Measurements from ENCODE around the gene CC2D2A. TPM values are rescaled to one million over a fixed set of nuclear protein-coding genes. Genes with fewer than 3 reads are reported as not detected.

Gene CC2D2A
- total and polyA plus RNA-seq, 2 experiments from 2014 or later: 13.9 to 15.8 TPM

DNA sequence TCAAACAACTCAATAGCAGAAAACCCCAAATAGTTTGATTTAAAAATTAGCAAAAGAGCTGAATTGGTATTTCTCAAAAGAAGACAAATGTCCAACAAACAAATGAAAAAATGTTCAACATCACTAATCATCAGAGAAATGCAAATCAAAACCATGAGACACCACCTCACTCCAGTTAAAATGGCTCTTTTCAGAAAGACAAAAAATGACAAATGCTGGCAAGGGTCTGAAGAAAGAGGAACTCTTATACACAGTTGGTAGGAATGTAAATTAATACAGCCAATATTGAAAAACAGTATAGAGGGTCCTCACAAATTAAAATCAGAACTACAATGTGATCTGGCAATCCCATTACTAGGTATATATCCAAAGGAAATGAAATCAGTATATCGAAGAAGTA is 115.1 kb downstream of the CC2D2A start (continued):
- TF ChIP-seq, protein P1, sequence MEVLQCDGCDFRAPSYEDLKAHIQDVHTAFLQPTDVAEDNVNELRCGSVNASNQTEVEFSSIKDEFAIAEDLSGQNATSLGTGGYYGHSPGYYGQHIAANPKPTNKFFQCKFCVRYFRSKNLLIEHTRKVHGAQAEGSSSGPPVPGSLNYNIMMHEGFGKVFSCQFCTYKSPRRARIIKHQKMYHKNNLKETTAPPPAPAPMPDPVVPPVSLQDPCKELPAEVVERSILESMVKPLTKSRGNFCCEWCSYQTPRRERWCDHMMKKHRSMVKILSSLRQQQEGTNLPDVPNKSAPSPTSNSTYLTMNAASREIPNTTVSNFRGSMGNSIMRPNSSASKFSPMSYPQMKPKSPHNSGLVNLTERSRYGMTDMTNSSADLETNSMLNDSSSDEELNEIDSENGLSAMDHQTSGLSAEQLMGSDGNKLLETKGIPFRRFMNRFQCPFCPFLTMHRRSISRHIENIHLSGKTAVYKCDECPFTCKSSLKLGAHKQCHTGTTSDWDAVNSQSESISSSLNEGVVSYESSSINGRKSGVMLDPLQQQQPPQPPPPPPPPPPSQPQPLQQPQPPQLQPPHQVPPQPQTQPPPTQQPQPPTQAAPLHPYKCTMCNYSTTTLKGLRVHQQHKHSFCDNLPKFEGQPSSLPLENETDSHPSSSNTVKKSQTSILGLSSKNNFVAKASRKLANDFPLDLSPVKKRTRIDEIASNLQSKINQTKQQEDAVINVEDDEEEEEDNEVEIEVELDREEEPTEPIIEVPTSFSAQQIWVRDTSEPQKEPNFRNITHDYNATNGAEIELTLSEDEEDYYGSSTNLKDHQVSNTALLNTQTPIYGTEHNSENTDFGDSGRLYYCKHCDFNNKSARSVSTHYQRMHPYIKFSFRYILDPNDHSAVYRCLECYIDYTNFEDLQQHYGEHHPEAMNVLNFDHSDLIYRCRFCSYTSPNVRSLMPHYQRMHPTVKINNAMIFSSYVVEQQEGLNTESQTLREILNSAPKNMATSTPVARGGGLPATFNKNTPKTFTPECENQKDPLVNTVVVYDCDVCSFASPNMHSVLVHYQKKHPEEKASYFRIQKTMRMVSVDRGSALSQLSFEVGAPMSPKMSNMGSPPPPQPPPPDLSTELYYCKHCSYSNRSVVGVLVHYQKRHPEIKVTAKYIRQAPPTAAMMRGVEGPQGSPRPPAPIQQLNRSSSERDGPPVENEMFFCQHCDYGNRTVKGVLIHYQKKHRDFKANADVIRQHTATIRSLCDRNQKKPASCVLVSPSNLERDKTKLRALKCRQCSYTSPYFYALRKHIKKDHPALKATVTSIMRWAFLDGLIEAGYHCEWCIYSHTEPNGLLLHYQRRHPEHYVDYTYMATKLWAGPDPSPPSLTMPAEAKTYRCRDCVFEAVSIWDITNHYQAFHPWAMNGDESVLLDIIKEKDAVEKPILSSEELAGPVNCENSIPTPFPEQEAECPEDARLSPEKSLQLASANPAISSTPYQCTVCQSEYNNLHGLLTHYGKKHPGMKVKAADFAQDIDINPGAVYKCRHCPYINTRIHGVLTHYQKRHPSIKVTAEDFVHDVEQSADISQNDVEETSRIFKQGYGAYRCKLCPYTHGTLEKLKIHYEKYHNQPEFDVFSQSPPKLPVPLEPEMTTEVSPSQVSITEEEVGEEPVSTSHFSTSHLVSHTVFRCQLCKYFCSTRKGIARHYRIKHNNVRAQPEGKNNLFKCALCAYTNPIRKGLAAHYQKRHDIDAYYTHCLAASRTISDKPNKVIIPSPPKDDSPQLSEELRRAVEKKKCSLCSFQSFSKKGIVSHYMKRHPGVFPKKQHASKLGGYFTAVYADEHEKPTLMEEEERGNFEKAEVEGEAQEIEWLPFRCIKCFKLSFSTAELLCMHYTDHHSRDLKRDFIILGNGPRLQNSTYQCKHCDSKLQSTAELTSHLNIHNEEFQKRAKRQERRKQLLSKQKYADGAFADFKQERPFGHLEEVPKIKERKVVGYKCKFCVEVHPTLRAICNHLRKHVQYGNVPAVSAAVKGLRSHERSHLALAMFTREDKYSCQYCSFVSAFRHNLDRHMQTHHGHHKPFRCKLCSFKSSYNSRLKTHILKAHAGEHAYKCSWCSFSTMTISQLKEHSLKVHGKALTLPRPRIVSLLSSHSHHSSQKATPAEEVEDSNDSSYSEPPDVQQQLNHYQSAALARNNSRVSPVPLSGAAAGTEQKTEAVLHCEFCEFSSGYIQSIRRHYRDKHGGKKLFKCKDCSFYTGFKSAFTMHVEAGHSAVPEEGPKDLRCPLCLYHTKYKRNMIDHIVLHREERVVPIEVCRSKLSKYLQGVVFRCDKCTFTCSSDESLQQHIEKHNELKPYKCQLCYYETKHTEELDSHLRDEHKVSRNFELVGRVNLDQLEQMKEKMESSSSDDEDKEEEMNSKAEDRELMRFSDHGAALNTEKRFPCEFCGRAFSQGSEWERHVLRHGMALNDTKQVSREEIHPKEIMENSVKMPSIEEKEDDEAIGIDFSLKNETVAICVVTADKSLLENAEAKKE (CRISPR knock-in tag; IDR thresholded peaks at IDR 0.05): no peak
- TF ChIP-seq STAT1 (IDR thresholded peaks at IDR 0.05; ENCODE audit: unreplicated experiment): no peak

DNA sequence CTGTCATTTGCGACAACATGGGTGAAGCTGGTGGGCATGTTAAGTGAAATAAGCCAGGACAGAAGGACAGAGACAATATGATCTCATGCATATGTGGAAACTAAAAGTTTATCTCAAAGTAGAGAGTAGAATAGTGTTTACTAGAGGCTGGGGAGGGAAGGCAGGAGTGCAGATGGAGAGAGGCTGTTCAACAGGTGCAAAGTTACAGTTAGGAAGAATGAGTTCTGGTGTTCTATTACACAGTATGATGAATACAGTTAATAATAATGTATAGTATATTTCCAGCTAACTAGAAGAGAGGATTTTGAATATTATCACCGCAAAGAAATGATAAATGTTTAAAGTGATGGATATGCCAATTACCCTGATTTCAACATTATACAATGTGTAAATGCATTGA is 115.6 kb downstream of the CC2D2A start:
- H3K4me3 Mint-ChIP-seq: no peak overlapping the region
- TF ChIP-seq ZNF114 (CRISPR knock-in tag; IDR thresholded peaks at IDR 0.05) (no peak), POLR2AphosphoS5 (IDR thresholded peaks at IDR 0.05; ENCODE audit: low read depth) (no peak), JUNB (IDR thresholded peaks at IDR 0.05; ENCODE audit: unreplicated experiment) (no peak), EZH2phosphoT487 (IDR thresholded peaks at IDR 0.05; ENCODE audit: unreplicated experiment) (no peak), EZH2 (IDR thresholded peaks at IDR 0.05; ENCODE audit: low read depth, unreplicated experiment) (no peak), ZNF331 (CRISPR knock-in tag; IDR thresholded peaks at IDR 0.05; ENCODE audit: low read depth) (no peak)
- TF ChIP-seq, protein P2, sequence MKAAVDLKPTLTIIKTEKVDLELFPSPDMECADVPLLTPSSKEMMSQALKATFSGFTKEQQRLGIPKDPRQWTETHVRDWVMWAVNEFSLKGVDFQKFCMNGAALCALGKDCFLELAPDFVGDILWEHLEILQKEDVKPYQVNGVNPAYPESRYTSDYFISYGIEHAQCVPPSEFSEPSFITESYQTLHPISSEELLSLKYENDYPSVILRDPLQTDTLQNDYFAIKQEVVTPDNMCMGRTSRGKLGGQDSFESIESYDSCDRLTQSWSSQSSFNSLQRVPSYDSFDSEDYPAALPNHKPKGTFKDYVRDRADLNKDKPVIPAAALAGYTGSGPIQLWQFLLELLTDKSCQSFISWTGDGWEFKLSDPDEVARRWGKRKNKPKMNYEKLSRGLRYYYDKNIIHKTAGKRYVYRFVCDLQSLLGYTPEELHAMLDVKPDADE (IDR thresholded peaks at IDR 0.05): no peak
- TF ChIP-seq, protein P3, sequence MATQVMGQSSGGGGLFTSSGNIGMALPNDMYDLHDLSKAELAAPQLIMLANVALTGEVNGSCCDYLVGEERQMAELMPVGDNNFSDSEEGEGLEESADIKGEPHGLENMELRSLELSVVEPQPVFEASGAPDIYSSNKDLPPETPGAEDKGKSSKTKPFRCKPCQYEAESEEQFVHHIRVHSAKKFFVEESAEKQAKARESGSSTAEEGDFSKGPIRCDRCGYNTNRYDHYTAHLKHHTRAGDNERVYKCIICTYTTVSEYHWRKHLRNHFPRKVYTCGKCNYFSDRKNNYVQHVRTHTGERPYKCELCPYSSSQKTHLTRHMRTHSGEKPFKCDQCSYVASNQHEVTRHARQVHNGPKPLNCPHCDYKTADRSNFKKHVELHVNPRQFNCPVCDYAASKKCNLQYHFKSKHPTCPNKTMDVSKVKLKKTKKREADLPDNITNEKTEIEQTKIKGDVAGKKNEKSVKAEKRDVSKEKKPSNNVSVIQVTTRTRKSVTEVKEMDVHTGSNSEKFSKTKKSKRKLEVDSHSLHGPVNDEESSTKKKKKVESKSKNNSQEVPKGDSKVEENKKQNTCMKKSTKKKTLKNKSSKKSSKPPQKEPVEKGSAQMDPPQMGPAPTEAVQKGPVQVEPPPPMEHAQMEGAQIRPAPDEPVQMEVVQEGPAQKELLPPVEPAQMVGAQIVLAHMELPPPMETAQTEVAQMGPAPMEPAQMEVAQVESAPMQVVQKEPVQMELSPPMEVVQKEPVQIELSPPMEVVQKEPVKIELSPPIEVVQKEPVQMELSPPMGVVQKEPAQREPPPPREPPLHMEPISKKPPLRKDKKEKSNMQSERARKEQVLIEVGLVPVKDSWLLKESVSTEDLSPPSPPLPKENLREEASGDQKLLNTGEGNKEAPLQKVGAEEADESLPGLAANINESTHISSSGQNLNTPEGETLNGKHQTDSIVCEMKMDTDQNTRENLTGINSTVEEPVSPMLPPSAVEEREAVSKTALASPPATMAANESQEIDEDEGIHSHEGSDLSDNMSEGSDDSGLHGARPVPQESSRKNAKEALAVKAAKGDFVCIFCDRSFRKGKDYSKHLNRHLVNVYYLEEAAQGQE (IDR thresholded peaks at IDR 0.05; ENCODE audit: unreplicated experiment): no peak
- TF ChIP-seq, protein P4, sequence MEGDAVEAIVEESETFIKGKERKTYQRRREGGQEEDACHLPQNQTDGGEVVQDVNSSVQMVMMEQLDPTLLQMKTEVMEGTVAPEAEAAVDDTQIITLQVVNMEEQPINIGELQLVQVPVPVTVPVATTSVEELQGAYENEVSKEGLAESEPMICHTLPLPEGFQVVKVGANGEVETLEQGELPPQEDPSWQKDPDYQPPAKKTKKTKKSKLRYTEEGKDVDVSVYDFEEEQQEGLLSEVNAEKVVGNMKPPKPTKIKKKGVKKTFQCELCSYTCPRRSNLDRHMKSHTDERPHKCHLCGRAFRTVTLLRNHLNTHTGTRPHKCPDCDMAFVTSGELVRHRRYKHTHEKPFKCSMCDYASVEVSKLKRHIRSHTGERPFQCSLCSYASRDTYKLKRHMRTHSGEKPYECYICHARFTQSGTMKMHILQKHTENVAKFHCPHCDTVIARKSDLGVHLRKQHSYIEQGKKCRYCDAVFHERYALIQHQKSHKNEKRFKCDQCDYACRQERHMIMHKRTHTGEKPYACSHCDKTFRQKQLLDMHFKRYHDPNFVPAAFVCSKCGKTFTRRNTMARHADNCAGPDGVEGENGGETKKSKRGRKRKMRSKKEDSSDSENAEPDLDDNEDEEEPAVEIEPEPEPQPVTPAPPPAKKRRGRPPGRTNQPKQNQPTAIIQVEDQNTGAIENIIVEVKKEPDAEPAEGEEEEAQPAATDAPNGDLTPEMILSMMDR (conservative IDR thresholded peaks at IDR 0.05; ENCODE audit: low read depth in 2 of 2): no peak

More for the DNA sequence above, 115.6 kb downstream of the CC2D2A start:
- DNase-seq (ENCODE audit: low spot score) (no peak), ATAC-seq (no peak)
- no peaks in the 10 kb centered on the region for H3K27me3 ChIP-seq (ENCODE audit: insufficient read depth)
- Mint-ChIP-seq H3K36me3 (ENCODE audit: low read depth) (peaks cover 17% of the 10 kb centered on the region), H3K27me3 (ENCODE audit: insufficient read depth, low read depth, poor library complexity) (no peaks in the 10 kb centered on the region), H3K27ac (no peak overlapping the region), H3K9me3 (peaks cover 11% of the 10 kb centered on the region), H3K4me1 (no peaks in the 10 kb centered on the region)
- H3K36me3 ChIP-seq (ENCODE audit: insufficient read depth): no peaks in the 10 kb centered on the region; the same call in 1 of the 2 replicates
- no peaks in the 10 kb centered on the region; the same call in 1 of the 2 replicates for H3K9me2 ChIP-seq (ENCODE audit: insufficient read depth)
- no peaks in the 10 kb centered on the region; the same call in 1 of the 2 replicates for H3K4me1 ChIP-seq (ENCODE audit: insufficient read depth)
- H3K4me2 ChIP-seq: no peak overlapping the region
- no peak overlapping the region for H3K4me3 ChIP-seq
- no peak overlapping the region for H3K27ac ChIP-seq (ENCODE audit: low read depth)
- H2AFZ ChIP-seq: no peak overlapping the region
- no peaks in the 10 kb centered on the region for H3F3A ChIP-seq (replicated peaks; ENCODE audit: low read depth)
- no peaks in the 10 kb centered on the region for H3K79me2 ChIP-seq (replicated peaks; ENCODE audit: insufficient read depth)
- no peaks in the 10 kb centered on the region for H4K20me1 ChIP-seq (replicated peaks; ENCODE audit: insufficient read depth)
